HL-60 (cell line): ENCODE data around the gene UQCRH.
"Not testable (repeated sequence)": the region's sequence is repeated elsewhere in the genome, so short reads cannot be mapped to it uniquely, and the experiment has no call there.

Experiments
- DNase-seq, 2 experiments: peaks; one replicate each; pipeline ENCODE4 v3.0.0-alpha.2; 2010 to 2020; ENCODE audit warnings: low read depth in 1 of 2, low spot score in 1 of 2
- H3K27ac ChIP-seq: fragments of 250-450 bp; sonication (Bioruptor Pico); replicated peaks from 2 replicates; pipeline ENCODE4 v1.5.1; 2020; ENCODE audit warnings: mild to moderate bottlenecking, moderate library complexity
- H3K27me3 ChIP-seq: fragments of 250-450 bp; sonication (Bioruptor Pico); 2 replicates; pipeline ENCODE4 v1.5.1; 2021; ENCODE audit warnings: mild to moderate bottlenecking, moderate library complexity; ENCODE audit not compliant: insufficient read depth, poor library complexity, severe bottlenecking
- H3K4me3 ChIP-seq: replicated peaks from 2 replicates; pipeline ENCODE4 v1.5.1; 2011; ENCODE audit warnings: mild to moderate bottlenecking, control low read depth, low read length; ENCODE audit not compliant: insufficient read depth
- CTCF ChIP-seq: IDR thresholded peaks from one replicate; pipeline ENCODE4 v1.5.1; 2011; ENCODE audit warnings: low read length, control low read depth, inconsistent platforms; ENCODE audit not compliant: insufficient read depth
- GABPA ChIP-seq: IDR thresholded peaks from 2 replicates; pipeline ENCODE4 v1.6.1; 2012; ENCODE audit warnings: low read depth
- POLR2AphosphoS5 ChIP-seq: IDR thresholded peaks from 2 replicates; pipeline ENCODE4 v1.6.1; 2012; ENCODE audit warnings: low read depth
- REST ChIP-seq: IDR thresholded peaks from 2 replicates; pipeline ENCODE4 v1.6.1; 2012; ENCODE audit warnings: low read depth; ENCODE audit not compliant: insufficient replicate concordance
- SPI1 ChIP-seq: IDR thresholded peaks from 2 replicates; pipeline ENCODE4 v1.6.1; 2012; ENCODE audit warnings: low read depth, mild to moderate bottlenecking, borderline replicate concordance

UQCRH gene

GRCh38 chr1:46363121-46363520 is 59.6 kb downstream of the UQCRH start:
- no peak for TF ChIP-seq SPI1
- no peak for TF ChIP-seq REST
- no peak for TF ChIP-seq GABPA
- TF ChIP-seq POLR2AphosphoS5, result no peak
- TF ChIP-seq CTCF, result no peak
- no peak overlapping the region for H3K27ac ChIP-seq

DNA sequence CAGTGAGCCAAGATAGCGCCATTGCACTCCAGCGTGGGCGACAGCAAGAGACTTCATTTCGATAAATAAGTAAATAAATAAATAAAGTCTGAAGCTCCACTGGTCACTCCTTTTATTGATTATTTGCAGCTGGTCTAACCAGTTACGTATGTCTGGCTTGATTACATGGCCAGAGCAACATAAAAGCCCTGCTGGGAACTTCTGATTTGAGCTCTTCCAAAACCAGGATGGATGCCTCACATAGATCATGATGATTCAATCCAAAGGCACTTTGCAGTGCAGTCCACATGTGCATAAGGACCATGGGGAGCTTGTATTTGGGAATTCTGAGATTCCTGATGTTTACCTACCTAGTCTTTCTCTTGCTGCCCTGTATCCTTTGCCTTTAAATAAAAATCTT is 61.1 kb downstream of the UQCRH start:
- no peak for TF ChIP-seq GABPA
- no peak for TF ChIP-seq POLR2AphosphoS5
- TF ChIP-seq CTCF, result no peak
- no peak for TF ChIP-seq SPI1
- TF ChIP-seq REST, result no peak
- Histone ChIP-seq H3K4me3 (no peak overlapping the region), H3K27me3 (no peaks in the 10 kb centered on the region), H3K27ac (no peak overlapping the region)
- no peak for DNase-seq

More at GRCh38 chr1:46363121-46363520, 59.6 kb downstream of the UQCRH start:
- Histone ChIP-seq H3K4me3 (no peak overlapping the region), H3K27me3 (no peaks in the 10 kb centered on the region)
- DNase-seq, result no peak

DNA sequence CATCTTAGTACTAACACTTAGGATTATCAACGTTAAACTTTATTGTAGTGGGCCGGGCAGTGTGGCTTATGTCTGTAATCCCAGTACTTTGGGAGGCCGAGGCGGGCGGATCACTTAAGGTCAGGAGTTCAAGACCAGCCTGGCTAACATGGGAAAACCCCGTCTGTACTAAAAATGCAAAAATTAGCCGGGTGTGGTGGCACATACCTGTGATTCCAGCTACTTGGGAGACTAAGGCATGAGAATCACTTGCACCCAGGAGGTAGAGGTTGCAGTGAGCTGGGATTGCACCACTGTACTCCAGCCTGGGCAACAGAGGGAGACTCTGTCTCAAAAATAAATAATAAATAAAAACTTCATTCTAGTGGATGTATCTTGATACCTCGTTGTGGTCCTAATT is 62.3 kb downstream of the UQCRH start:
- H3K27me3 ChIP-seq, H3K4me3 ChIP-seq, DNase-seq, H3K27ac ChIP-seq: not testable (repeated sequence)
